Kidney tubule cell (primary cell): Measurements from ENCODE around the gene RASGRF1.
"Not testable (repeated sequence)": the region's sequence is repeated elsewhere in the genome, so short reads cannot be mapped to it uniquely, and the experiment has no call there.

ENCODE experiments used
- DNase-seq: peaks from one replicate; pipeline ENCODE4 v3.0.0-alpha.2; 2018; ENCODE audit warnings: low spot score

The RASGRF1 gene

GRCh38 chr15:79036323-79036722 is 54.3 kb downstream of the RASGRF1 start:
- DNase-seq: no peak

DNA sequence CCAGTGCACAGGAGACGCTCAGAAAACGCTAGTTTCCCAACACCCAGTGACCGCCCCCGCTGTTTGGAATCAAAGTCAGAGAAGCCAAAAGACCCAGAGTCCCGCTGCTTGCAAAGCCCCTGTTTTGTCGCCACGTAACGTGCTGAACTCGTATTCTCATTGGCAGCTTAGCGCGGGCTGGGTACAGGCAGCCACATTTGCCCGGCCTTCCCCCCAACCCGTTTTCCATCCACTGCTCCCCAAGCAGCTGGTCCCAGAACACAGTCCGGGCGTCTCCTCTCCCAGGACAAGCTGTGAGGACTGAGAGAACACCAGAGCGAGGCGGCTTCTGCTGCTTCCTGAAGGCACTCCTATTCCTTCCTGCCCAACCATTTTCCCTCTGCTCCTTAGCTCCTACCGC is 54.8 kb downstream of the RASGRF1 start:
- DNase-seq: no peak

DNA sequence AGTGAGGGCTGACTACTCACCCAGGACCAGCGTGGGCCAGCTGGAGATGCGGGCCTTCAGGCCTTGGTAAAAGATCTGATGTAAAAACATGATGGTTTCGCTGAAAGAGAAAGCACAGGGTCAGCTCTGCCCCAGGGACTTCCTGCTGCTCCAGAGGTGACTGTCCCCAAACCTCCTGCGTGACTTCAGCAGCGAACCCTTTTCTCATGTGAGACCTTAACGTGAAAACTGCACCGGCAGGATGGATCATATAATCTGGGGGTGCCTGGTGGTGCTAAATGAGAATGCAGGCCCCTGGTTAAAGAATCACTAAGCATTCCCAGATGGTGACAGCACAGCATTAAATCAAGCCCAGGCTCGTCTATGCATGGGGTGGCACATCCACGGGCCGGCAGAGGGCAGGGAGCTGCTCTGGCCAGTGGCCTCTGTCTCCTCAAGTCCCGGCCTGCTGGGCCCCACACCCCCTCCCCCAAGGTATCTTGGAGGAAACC is 55.4 kb downstream of the RASGRF1 start:
- DNase-seq: peak; percentile 78

GRCh38 chr15:79034284-79034683 is 56.3 kb downstream of the RASGRF1 start:
- DNase-seq: no peak

GRCh38 chr15:79032656-79033055 is 57.9 kb downstream of the RASGRF1 start:
- DNase-seq: no peak

- DNase-seq: no peak
Measured at GRCh38 chr15:79031821-79032220, 58.8 kb downstream of the RASGRF1 start.

GRCh38 chr15:79031201-79031600 is 59.4 kb downstream of the RASGRF1 start:
- DNase-seq: no peak

DNA sequence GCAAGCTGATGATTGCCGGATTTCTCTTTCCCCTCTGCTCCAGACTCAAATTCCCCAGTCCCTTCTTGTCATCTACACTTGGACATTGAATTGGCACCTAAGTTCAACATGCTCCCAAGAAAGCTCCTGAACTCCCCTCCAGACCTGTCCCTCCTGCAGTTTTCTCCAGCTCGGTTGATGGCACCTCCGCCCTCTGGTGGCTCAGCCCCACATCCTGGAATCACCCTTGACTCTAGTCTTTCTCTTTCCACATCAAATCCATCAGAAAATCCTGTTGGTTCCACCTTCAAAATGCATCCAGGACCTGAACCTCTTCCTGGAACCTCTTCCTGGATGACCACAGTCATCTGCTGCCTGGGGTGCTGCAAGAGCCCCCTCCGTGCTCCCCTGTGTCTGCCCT is 60.1 kb downstream of the RASGRF1 start:
- no peak for DNase-seq

DNA sequence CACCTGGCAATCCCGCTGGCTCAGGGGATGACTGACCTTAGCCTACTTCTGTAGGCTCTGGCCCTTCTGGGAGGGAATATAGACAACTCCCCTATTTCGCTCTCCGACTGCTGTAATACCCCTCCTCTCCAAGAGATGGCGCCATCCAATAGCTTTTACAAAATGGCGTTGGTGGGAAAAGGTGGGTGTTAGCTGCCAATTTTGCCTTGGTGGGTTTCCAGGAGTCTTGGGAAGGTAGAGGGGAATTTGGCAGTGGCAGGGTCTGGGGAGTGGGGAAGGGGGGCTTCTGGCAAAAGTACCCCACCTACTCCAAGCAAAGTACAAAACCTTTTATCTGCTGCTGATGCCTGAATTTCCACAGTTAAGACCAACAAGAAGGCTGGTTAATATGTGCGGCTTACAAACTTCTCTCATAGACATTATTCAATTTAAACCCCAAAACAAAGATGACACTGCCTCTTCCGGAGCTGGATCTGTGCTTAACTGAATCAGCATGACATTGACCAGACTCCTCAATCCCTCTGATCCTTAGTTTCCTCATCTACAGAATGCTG is 62.1 kb downstream of the RASGRF1 start:
- DNase-seq: peak; percentile 53

GRCh38 chr15:79027532-79028410 is 62.8 kb downstream of the RASGRF1 start:
- no peak for DNase-seq

DNA sequence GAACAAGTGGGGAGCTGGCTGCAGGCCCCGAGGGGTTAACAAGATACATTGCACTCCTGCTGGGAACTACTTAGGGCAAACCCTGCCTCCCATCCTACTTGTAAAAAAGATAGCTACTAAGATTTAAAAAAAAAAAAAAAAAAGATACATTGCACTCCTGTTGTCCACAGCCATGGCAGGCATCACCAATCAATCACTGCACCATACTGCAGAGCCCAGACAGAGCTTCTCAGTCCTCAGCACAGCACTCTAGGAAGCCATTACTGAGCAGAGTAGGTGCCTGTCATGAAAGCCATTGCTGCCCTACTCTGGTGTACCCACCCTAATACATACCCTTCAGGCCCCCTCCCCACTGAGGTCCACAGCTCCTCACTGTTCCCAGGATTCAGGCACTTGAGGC is 64.8 kb downstream of the RASGRF1 start:
- DNase-seq: no peak

DNA sequence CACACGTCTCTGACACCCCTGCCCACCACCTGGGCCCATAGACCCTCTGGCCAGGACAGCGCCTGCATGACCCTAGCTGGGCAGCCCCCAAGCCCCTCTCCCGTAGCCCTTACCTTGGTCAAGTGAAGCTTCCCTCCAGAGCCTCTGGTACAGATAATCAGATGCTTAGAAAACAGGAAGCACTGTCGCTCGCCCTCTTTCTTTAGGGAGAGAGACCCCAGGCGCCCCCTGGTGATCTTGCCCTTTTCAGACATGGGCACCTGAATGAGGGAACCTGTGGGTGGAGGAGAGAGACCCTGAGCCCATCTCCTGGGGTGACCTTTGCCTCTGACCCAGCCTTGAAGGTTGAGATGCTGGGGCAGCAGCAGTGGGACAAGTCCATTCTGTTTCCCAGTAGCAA is 65.4 kb downstream of the RASGRF1 start:
- DNase-seq: no peak

DNA sequence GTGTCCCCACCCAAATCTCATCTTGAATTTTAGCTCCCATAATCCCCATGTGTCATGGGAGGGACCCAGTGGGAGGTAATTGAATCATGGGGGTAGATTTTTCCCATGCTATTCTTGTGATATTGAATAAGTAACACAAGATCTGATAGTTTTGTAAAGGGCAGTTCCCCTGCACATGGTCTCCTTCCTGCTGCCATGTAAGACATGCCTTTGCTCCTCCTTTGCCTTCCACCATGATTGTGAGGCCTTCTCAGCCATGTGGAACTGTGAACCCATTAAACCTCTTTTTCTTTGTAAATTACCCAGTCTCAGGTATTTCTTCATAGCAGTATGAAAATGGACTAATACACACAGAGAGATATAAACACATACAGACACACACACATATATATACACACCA is 66.1 kb downstream of the RASGRF1 start:
- DNase-seq: not testable (repeated sequence)

- DNase-seq: no peak
Measured at GRCh38 chr15:79023918-79024317, 66.7 kb downstream of the RASGRF1 start.

DNA sequence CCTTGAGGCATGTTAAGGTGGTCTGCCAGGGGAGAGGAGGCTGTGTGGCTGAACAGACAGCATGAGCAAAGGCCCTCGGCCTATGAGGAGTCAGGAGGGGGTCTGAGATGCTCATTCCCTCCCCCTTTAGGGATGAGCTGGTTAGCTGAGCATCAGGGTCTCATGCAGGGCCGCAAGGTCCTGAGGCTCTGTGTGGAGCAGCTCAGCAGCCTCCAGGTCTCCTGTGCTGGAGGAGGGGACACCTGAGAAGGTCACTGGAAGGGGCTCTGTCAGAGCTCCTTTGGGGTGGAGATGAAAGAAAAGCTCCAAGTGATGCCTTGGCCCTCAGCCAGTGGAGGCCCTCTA is 67.1 kb downstream of the RASGRF1 start:
- DNase-seq: no peak

GRCh38 chr15:79018960-79019359 is 71.6 kb downstream of the RASGRF1 start:
- no peak for DNase-seq

GRCh38 chr15:79017953-79018352 is 72.6 kb downstream of the RASGRF1 start:
- no peak for DNase-seq

- DNase-seq: no peak
Measured at GRCh38 chr15:79016527-79017170, 73.9 kb downstream of the RASGRF1 start.

DNA sequence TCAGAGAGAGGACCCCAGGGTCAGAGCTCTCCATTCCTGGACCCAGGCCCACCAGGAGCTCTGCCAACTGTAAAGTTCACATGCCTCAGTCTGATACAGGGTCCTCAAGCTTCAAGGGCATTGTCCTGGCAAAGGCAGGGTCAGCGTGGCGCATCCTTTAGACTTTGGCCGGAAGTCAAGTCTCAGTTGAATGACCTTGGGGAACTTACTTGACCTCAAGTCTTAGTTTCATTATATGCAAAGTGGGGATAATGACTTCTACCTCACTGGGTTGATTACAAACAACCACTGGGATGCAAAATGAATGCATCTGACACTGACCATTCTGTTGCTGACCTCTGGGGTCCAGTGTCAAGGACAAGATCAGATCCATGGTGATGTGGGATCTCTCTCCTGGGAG is 75.2 kb downstream of the RASGRF1 start:
- DNase-seq: no peak

DNA sequence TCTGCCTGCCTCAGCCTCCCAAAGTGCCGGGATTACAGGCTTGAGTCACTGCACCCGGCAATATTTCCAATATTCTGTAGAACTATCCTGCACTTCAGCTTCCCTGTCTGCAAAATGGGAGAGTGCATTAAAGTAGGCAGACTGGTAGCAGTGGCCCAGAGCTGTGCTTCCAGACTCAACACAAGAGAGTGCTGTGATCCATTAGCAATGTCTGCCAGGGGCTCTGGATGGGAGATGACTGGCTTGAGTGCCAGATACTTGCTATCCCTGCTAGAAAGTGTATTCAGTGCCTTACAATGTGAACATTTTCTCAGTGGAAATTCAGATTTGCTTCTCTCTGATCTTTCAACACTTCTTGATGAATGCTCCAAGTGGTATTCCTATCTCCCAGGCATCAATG is 80.3 kb downstream of the RASGRF1 start:
- no peak for DNase-seq

- no peak for DNase-seq
Measured at GRCh38 chr15:79009379-79009778, 81.2 kb downstream of the RASGRF1 start.

DNA sequence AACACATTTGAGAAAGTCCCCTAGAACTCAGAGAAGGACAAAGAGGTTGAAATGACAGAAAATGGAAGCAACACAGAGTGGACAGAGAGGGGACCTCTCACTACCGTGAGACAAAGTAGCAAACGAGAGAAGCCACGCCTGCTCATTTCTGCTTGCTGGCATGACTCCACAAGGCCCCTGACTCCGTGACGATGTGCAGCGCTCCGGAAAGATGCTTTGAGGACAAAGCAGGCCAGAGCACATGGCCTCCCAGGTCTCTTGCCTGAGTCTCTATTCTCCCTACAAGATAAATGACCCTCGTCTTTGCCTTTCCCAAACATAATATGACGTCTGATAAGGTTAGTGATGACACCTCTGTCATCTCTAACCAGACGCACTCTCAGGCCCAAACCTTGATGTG is 81.9 kb downstream of the RASGRF1 start:
- DNase-seq: no peak

GRCh38 chr15:79007066-79007465 is 83.5 kb downstream of the RASGRF1 start:
- DNase-seq: peak; percentile 35
